ENCODE results near the gene DOHH.
"Not testable (repeated sequence)": the region's sequence is repeated elsewhere in the genome, so short reads cannot be mapped to it uniquely, and the experiment has no call there.

DNA sequence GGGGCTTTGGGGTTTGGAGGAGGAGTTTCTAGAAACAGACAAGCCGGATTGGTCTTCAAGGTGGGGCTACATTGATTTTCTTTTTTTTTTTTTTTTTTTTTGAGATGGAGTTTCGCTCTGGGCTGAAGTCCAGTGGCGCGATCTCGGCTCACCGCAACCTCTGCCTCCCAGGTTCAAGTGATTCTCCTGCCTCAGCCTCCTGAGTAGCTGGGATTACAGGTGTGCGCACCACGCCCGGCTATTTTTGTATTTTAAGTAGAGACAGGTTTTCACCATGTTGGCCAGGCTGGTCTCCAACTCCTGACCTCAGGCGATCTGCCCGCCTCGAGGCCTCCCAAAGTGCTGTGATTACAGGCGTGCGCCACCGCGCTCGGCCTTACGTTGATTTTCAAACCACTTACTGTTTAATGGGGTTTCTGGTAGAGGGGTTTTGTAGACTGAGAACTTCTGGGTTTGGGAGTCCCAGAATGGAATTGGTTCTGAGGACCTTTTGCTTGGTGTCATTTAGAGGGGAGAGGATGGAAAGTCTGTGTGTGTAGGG, 7.7 kb upstream of the DOHH start:
- TF ChIP-seq, protein P1, sequence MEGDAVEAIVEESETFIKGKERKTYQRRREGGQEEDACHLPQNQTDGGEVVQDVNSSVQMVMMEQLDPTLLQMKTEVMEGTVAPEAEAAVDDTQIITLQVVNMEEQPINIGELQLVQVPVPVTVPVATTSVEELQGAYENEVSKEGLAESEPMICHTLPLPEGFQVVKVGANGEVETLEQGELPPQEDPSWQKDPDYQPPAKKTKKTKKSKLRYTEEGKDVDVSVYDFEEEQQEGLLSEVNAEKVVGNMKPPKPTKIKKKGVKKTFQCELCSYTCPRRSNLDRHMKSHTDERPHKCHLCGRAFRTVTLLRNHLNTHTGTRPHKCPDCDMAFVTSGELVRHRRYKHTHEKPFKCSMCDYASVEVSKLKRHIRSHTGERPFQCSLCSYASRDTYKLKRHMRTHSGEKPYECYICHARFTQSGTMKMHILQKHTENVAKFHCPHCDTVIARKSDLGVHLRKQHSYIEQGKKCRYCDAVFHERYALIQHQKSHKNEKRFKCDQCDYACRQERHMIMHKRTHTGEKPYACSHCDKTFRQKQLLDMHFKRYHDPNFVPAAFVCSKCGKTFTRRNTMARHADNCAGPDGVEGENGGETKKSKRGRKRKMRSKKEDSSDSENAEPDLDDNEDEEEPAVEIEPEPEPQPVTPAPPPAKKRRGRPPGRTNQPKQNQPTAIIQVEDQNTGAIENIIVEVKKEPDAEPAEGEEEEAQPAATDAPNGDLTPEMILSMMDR (conservative IDR thresholded peaks at IDR 0.05), result not testable (repeated sequence)
- TF ChIP-seq ZFX (IDR thresholded peaks at IDR 0.05), result not testable (repeated sequence)

Measured in C4-2B (cell line).